NOMO-1 (cell line): ENCODE results near the gene COL23A1.
"Not testable (repeated sequence)": the region's sequence is repeated elsewhere in the genome, so short reads cannot be mapped to it uniquely, and the experiment has no call there.

Experiments used
- DNase-seq, 2 experiments: peaks; one replicate each; lab custom pipeline; 2025; ENCODE audit not compliant: unreplicated experiment in 2 of 2; lab: John Stamatoyannopoulos, UW

Gene COL23A1

DNA sequence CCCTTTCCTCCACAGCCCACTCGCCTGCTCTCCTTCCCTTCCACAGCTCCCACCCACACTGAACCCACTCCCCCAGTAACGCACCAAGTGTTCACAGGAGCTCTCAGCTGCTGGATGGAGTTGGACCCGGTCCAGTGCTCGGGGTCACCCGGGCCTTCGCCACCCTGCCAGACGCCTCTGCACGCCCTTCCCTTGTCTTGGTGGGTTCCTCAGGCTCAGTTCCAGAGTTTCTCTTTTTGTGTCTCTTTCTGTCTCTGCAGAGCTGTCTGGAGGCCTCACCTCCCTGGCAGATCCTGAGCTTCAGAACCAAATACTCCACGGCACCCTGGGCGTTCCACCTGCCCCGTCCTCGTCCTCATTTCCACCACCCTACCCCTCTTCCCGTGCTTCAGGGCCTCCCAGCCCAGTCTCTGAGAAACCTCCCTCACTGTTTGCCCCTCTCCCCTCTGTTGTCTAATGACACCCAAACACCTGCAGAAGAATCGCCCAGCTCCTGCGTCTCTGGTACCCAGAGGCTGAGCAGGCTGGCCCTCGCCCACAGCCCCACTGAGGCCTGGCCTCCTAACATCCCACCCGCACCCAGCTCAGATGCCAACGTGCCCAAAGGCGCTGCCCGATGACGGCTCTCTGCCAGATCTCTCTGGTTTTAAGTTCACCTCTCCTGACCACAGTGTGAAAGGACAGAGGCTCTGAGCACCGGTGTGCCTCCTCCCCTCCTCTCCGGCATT, 74.3 kb downstream of the COL23A1 start:
- DNase-seq = no peak

DNA sequence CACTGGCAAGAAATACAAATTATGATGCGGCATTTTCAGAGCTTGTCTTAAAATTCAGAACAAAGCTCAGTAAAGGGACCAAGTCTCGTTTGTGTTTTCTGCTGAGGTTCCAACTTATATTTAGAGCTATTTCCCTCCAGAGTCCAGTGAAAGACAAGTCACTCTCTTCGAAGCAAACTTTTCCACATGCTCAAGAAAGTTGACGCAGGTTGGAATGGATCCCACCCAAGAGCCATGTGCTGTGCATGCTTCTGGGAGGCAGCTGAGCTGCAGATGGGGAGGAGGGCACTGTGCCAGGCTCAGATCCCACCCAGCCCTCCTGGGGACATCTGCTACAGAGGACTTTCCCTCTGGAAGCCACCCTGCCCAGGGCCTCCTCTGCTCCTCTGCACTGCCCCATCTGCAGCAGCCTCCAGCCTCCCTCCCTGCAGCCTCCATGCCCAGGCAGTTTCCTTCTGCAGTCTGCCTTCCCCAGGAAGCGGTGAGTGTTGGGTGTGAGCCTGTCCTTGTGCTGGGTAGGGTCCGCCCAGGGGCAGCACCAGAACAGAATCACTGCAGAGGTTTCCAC, 75.3 kb downstream of the COL23A1 start:
- DNase-seq = no peak

DNA sequence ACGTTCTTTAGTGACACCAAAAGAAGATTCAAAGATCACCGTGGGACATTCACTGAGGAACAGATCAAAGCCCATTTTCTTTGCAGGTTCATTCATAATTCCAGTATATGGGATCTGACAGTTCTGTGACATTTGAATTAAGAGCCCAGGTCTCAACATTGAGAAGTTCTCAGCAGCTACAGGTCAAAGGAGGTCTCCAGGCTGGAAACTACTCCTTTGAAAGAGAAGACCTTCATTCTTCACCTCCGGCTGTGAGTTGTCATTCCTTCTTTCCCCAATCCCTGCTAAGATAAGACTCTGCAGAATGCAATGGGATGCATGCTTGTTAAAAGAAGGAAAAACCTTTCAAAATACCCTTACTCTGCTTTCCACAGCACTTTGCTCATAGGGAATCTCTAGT, 79.0 kb downstream of the COL23A1 start:
- DNase-seq = no peak

DNA sequence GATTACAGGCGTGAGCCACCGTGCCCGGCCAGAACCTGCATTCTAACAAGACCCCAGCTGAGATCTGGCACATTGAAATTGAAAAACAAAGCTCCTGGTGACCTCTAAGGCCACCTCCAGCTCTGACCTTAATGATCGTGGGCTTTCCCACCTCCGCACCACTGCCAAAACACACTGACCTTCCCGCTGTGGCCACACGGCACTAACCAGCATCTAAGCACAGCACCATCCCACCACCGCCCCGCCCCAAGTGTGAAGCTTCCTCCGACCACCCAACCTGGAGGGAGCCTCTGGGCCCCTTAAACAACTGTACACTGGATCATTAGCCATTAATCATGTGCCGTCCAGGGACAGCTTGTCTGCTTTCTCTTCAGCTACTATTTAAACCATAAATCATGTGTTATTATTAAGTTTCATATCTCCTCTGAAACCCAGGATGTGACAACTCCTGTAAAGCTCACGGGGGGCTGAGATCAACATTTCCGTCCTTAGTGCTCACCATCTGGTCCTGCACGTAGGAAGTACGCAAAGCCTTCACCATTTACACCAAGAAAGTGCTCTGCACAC, 80.6 kb downstream of the COL23A1 start:
- DNase-seq = no peak

DNA sequence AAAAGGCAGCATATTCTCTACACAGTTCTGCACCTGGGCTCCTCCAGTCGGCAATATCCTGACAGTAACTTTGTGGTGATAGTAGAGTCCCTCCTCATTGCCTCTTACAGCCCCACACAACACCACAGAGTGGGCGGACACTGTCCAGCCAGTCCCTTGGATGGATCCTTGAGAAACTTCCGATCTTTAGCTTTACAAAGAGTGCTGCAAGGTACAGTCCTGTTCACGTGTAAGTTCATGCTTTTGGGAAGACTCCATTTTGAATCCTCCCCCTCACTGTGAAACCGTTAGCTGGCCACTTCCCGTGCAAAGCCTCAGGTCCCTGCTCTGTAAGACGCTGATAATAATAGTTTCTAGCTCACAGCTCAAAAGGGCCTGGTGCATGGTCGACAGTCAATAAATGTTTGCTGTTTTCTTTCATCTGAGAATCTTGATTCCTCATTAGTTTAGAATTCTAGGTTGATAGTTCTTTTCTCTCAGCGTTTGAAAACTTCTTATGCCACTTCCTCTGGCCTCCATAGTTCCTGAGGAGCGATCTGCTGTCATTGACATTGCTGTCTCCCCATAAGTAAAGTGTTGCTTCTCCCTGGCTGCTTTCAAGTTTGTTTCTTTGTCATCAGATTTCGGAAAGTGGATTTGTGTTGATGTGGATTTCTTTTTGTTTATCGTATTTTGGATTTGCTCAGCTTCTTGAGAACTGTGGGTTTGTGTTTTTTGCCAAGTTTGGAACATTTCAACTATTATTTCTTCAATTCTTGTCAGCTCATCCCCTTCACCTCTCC, 82.9 kb downstream of the COL23A1 start:
- peak in 1 of 2 experiments; percentile 2 for DNase-seq

DNA sequence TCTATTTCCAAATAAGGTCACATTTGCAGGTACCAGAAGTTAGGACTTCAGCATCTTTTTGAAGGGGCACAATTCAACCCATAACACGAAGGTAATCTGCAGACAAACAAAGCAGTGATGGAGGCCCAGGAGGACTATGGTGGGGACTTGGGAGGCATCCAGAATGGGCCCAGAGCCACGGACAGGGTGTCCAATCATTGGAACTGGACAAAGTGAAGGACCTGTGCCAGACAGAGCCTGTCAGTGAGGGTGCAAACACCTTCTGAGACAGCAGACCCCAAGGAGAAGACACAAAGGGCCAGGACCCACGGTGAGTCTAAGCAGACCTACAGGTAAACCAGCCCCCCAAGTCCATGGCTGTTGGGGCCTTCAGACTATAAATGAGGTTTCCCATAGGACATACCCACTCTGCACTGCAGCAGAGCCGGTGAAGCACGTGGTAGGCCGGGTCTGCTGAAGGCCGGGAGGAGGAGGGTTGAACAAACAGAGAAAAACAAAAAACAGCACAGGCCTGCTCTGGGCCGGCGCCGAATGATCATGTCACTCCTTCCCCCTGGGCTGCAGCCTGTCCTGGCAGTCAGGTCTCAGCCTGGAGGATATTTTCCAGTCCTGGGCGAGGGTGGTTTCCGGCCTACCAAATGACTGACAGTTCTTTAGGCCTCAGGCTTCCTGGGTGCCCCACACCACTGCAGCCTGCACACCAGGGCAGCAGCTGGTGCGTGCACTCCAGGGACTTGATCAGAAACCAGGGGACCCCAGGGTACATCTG, 84.4 kb downstream of the COL23A1 start:
- DNase-seq = no peak

DNA sequence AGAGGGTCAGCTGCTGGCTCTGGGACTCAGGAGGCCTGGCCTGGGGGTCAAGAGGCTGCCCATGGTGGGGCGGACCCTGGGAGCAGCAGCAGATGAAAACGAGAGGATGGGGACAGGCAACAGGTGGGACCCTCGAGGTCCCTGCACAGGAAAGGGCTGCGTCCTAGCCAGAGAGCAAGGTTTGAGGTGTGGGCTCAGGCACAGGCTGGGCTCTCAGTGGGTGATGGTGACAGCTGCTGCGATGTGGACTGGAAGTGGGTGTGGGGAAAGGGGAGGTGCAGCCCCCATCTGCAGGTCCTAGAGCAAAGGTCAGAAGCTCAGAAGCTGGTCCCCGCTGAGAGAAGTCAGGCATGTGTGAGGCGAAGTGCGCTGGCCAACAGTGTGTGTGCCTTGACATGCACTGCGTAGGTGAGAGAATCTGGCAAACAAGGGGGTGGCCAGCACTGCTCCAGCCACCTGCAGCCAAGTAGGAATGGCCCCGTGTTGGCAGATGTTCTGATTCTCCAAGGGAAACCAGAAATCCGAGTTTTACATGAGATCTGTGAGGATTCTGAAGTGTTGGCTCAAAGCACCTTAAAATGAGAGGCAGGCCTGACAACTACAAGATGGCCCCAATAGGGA, 85.7 kb downstream of the COL23A1 start:
- DNase-seq = no peak

DNA sequence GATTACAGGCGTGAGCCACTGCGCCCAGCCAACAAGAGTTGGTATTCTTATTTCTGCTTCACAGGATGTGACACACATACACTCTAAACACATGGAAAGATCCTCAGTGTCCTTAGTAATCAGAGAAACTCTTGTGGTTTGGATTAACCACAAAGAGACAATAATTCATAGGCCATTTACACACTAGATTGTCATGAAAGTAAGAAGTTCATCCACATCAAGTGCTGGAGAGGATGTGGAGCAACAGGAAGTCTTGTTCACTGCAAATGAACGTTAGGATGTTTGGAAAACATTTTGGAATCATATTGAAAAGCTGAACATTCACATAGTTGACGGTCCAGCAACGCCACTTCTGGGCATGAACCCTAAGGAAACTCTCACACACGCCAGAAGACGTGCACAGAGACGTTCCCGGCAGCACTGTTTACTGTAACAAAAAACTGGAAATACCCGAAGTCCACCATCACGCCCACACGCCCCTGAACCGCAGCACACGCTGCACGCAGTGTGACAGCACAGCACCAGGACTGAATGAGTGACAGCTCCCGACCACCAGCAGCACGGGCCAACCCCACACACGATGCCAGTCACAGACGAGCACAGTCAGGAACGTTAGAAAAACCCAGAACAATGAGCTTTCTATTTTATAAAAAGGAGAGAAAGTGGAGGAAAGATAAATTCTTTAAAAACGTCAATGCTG, 87.6 kb downstream of the COL23A1 start:
- peak in 1 of 2 experiments; percentile 16 for DNase-seq

DNA sequence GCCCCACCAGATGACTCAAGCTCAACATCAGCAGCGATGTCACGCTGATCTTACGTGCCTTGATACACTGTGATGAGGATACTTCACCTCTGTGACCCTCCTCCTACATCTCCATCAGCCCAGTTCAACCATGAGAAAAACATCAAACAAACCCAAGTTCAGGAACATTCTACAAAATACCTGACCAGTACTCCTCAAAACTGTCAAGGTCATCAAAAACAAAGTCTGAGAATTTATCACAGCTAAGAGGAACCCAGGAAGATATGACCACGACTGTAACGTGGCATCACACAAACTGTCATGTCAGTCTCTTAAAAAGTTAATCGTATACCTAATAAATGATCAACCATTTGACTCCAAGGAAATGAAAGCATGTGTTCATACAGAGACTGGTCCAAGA, 90.8 kb downstream of the COL23A1 start:
- DNase-seq = no peak

DNA sequence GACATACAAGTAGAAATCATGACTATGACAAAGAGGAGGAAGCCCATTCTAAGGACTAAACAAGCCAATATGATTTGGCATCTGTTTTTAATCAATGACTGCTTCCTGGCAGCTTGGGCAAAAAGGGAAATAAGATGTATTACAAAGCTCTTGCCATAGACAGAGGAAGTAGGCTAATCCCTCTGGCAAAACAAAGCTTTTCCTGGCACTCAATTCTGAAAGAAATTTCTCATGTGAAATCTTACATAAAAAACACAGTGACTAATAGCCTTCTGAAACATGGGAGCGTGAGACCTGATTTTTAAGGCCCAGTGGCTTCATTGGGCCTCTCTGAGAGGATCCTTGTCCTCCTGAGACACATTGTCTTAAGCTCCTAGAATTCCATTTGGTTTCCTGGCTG, 93.6 kb downstream of the COL23A1 start:
- peak; percentile 54 to 63 for DNase-seq

DNA sequence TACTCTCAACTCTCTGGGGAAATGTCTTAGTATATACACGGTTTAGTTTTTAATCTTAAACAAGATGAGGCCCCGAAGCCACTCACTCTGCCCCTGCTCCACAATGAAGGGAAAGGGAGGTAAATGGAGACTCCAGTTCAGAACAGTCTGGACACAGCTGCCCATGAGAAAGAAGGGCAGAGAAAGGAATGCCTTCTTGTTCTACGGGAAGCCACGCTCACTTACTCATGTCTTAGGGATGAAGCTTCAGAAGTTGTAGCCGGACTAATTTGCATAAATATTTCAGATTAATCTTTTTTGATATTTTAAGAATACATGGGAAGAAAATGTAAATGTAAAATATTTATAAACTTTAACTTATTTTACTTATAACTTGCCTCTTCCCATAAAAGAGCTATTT, 94.0 kb downstream of the COL23A1 start:
- no peak for DNase-seq

DNA sequence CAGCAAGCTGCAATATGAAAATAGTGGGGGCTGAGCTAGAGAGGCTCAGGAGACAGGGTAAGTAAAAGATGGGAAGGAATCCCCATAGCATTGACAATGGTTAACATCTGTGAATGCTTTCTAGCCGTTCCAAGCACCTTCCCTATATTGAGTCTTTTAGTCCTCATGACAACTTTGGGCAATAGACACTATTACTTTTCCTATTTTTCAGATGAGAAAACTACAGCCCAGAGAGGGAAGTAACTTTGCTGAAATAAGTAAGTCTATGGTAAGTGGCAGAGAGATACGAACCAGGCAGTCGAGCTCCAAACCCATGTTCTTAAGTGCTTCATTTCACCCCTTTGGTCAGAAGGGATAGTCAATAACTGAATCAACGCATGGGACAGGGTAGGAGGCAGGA, 94.5 kb downstream of the COL23A1 start:
- no peak for DNase-seq

DNA sequence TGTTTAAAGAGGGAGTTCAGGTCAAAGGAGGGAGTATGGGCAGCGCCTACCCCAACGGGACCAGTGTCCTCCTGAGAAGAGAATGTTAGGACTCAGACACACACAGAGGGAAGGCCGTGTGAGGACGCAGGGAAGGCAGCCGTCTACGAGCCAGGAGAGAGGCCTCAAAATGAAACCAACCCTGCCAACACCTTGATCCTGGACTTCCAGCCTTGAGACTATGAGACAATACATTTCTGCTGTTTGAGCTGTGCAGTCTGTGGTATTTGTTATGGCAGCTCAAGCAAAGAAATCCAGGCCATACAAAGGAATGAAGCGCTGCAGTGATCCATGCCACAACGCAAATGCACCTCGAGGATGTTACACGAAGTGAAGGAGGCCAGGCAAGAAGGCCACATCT, 97.9 kb downstream of the COL23A1 start:
- DNase-seq = no peak

DNA sequence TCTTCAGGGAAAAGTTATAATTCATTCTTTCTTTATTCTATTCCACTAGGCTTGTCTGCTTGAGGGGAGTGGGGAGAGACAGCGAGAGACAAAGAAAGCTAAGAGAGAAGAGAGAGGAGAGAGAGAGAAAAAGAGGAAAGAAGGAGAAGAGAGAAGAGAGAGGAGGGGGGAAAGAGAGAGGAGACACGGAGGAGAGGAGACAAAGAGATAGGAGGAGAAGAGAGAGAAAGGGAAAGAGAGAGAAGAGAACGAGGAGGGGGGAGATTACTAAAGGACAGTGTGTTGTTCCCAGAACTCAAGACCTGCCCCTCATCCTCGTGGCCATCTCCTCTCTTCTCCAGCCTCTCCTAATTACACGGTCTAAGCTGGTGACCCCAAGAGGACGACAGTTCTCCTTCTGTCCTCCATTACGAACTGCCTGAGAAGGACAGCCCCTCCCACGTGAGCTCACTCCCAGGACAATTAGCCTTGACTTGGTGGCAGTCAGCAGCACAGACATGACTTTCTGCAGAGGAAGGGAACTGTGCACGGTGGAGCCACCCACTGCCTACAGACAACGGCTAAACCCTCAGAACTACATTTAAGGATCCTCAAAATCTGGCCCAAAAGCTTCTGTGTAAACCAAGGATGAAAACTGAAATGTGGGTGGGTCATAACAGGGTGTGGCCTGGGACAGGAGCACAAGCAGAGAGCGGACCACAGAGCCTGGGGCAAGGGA, 99.1 kb downstream of the COL23A1 start:
- no peak for DNase-seq

DNA sequence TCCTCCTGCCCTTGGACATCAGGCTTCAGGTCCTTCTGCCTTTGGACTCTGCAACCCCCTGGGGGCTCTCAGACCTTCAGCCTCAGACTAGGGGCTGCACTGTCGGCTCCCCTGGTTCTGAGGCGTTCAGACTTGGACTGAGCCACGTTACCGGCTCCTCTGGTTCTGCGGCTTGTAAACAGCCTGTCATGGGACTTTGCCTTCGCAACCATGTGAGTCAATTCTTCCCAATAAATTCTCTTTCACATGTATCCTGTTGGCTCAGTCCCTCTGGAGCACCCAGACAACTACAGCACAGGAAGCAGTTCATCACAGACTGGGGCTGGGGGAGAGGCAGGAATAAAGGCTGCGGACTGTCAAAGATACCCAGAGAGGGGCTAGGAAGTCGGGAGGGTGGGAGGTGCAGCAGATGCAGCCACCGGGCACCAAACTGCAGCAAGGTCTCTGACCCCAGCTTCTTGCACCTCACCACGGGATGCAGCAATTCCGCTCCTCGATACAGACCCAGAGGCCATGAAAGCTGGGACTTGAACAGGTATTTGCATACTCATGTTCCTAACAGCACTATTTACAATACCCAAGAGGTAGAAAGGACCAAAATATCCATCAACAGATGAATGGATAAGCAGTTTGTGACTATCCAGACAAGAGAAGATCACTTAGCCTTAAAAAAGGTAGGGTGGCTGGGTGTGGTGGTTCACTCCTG, 100.8 kb downstream of the COL23A1 start:
- DNase-seq = no peak

DNA sequence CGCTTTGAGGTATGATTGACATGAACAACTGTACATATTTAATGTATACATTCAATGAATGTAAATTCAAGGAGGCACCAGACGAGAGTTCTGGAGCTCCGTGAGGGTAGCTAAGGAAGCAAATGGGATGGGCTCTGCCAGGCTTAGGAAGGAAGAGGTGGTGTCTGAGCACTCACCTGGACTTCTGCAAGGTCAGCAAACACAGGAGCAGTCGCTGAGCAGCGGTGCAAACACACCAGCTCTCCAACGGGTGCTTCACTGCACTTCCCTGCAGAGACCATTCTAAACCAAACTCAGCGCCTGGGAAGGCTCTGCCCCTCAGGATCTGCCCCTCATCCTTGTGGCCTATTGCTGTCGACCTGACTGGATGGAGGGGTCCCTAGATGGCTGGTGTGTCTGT, 101.5 kb downstream of the COL23A1 start:
- DNase-seq = no peak

DNA sequence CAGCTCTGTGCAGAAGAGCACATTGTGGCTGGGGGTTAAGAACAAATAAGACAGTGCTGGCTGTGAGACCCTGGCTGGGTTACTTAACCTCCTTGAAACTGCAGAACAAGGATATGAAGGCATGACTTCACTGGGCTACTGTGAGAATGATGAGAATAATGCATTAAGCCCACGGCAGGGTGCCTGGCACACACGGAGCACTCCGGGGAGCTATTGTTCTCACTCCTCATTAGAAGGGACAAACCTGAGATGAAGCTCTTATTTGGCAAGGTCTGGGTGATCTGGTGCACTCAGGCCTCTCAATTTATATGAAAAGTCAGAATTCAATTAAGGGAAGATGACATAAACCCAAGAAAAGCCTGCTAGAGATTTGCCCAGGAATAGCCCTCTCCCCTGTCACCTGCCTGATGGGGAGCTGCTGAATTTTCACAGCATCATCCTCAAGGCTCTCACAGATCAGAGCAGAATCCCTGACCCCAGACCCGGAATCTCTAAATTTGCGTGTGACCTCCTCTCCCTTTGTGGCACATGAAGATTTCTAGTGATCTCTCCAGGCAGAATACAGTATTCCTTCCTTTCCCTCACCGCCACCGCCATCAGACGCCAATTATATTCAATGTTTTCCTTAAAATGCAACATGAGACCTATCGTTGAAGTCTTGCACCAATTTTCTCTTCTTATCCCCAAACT, 102.1 kb downstream of the COL23A1 start:
- no peak for DNase-seq

DNA sequence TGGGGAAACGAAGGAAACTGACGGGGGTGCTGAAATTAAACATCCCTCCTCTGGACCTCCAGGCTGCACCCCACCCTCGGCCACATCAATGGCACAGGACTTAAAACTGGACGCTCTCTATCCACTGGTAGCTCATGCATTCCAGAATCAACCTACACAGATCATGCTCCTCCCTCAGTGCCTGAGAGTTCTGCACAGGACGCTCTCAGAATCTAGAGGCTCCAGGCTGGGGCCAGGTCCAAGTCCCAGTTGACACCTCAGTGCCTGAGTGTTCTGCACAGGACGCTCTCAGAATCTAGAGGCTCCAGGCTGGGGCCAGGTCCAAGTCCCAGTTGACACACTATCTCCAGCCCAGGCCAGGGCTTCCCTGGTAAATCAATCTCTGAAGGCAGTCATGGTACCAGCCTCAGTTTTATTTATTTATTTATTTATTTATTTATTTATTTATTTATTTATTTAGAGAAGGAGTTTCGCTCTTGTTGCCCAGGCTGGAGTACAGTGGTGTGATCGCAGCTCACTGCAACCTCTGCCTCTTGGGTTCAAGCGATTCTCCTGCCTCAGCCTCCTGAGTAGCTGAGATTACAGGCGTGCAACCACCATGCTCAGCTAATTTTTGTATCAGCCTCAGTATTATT, 103.2 kb downstream of the COL23A1 start:
- not testable (repeated sequence) for DNase-seq
